WI38 (cell line): ENCODE results near the gene GRID2.

Experiments
- H3K4me3 ChIP-seq: 2 replicates; pipeline ENCODE4 v1.5.1; 2011; ENCODE audit warnings: low read depth, mild to moderate bottlenecking, control low read depth, low read length
- CTCF ChIP-seq: IDR thresholded peaks from 2 replicates; pipeline ENCODE4 v1.5.1; 2012; ENCODE audit warnings: low read depth, mild to moderate bottlenecking, control low read depth, low read length

GRID2 gene

GRCh38 chr4:93809773-93810172, 1506.0 kb downstream of the GRID2 start:
- no peak for TF ChIP-seq CTCF
- no peak overlapping the region for H3K4me3 ChIP-seq

- no peak overlapping the region for H3K4me3 ChIP-seq
- no peak for TF ChIP-seq CTCF
These were observed 1506.7 kb downstream of the GRID2 start for GRCh38 chr4:93810340-93810992.

GRCh38 chr4:93813092-93813491, 1509.3 kb downstream of the GRID2 start:
- no peak for TF ChIP-seq CTCF
- H3K4me3 ChIP-seq = no peak overlapping the region

- no peak overlapping the region for H3K4me3 ChIP-seq
- TF ChIP-seq CTCF = no peak
These were observed 1510.4 kb downstream of the GRID2 start for GRCh38 chr4:93814141-93814540.

GRCh38 chr4:93814722-93815121, 1511.0 kb downstream of the GRID2 start:
- H3K4me3 ChIP-seq = no peak overlapping the region
- no peak for TF ChIP-seq CTCF
